HG02840 (cell line): Measurements from ENCODE around the gene CREB3L2.
"Not testable (repeated sequence)": the region's sequence is repeated elsewhere in the genome, so short reads cannot be mapped to it uniquely, and the experiment has no call there.

ENCODE experiments used
- ATAC-seq: cut with Tn5 transposase; IDR thresholded peaks from one replicate; pipeline ENCODE4 v1.9.1; 2021; ENCODE audit warnings: mild to moderate bottlenecking, moderate library complexity, moderate number of reproducible peaks; ENCODE audit not compliant: unreplicated experiment, low FRiP score

CREB3L2 gene

GRCh38 chr7:138015096-138015495 is 13.2 kb upstream of the CREB3L2 start:
- no peak for ATAC-seq

GRCh38 chr7:138014686-138015085 is 12.8 kb upstream of the CREB3L2 start:
- ATAC-seq: no peak

GRCh38 chr7:138014201-138014600 is 12.3 kb upstream of the CREB3L2 start:
- ATAC-seq: not testable (repeated sequence)

GRCh38 chr7:138009350-138009653 is 7.4 kb upstream of the CREB3L2 start:
- ATAC-seq: no peak

- ATAC-seq: no peak
Measured at GRCh38 chr7:138008588-138009349, 6.9 kb upstream of the CREB3L2 start.

- ATAC-seq: no peak
Measured at GRCh38 chr7:138008019-138008587, 6.2 kb upstream of the CREB3L2 start.

GRCh38 chr7:138006106-138006505 is 4.2 kb upstream of the CREB3L2 start:
- ATAC-seq: no peak

- ATAC-seq: no peak
Measured at GRCh38 chr7:138004936-138005335, 3.0 kb upstream of the CREB3L2 start.

GRCh38 chr7:138004046-138004445 is 2.2 kb upstream of the CREB3L2 start:
- ATAC-seq: no peak

GRCh38 chr7:138002828-138003189 is 923 bp upstream of the CREB3L2 start:
- no peak for ATAC-seq

- ATAC-seq: peak; percentile 97
Measured at GRCh38 chr7:138002096-138002827, 376 bp upstream of the CREB3L2 start.

GRCh38 chr7:138000081-138000701 is 1.7 kb downstream of the CREB3L2 start:
- ATAC-seq: no peak

- no peak for ATAC-seq
Measured at GRCh38 chr7:137999496-138000080, 2.3 kb downstream of the CREB3L2 start.

- no peak for ATAC-seq
Measured at GRCh38 chr7:137998250-137998649, 3.6 kb downstream of the CREB3L2 start.

GRCh38 chr7:137996871-137997270 is 5.0 kb downstream of the CREB3L2 start:
- ATAC-seq: no peak

- no peak for ATAC-seq
Measured at GRCh38 chr7:137996386-137996851, 5.5 kb downstream of the CREB3L2 start.

- ATAC-seq: no peak
Measured at GRCh38 chr7:137994216-137994615, 7.7 kb downstream of the CREB3L2 start.

- no peak for ATAC-seq
Measured at GRCh38 chr7:137993395-137993743, 8.5 kb downstream of the CREB3L2 start.

GRCh38 chr7:137992550-137993394 is 9.1 kb downstream of the CREB3L2 start:
- no peak for ATAC-seq

GRCh38 chr7:137992104-137992549 is 9.8 kb downstream of the CREB3L2 start:
- ATAC-seq: no peak
